ENCODE results near the gene C17orf58.
"Not testable (repeated sequence)": the region's sequence is repeated elsewhere in the genome, so short reads cannot be mapped to it uniquely, and the experiment has no call there.

GRCh38 chr17:67960276-67960675 lies 36.0 kb downstream of the C17orf58 start:
- not testable (repeated sequence) for TF ChIP-seq CTCF (IDR thresholded peaks at IDR 0.05); ZFX (IDR thresholded peaks at IDR 0.05; ENCODE audit: borderline replicate concordance)

All from 22Rv1 (cell line).